ENCODE results near the gene MAP1LC3B. TPM values are rescaled to one million over a fixed set of nuclear protein-coding genes. Genes with fewer than 3 reads are reported as not detected.

MAP1LC3B gene
- total RNA-seq, 1 experiment from 2014 or later = 45.3 TPM

DNA sequence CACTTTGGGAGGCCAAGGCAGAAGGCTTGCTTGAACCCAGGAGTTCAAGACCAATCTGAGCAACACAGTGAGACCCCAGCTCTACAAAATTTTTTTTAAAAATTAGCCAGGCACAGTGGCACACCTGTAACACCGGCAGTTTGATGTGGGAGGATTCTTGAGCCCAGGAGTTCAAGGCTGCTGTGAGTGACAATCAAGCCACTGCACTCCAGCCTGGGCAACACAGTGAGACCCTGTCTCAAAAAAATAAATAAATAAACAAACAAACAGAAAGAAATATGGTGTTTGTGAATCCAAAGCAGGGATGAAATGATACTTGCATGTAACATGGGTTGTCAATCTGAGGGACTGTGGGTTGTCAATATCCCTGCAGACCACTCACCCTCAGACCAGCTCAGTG, 25.2 kb upstream of the MAP1LC3B start:
- Histone ChIP-seq H3K4me1 (replicated peaks; ENCODE audit: insufficient read depth) (no peaks in the 10 kb centered on the region), H3F3A (ENCODE audit: insufficient read depth, low read depth) (no peaks in the 10 kb centered on the region), H4K20me1 (ENCODE audit: insufficient read depth) (peaks cover 28% of the 10 kb centered on the region), H3K9me3 (ENCODE audit: insufficient read depth, low read depth) (no peaks in the 10 kb centered on the region), H3K79me2 (ENCODE audit: low read depth) (peaks cover 8% of the 10 kb centered on the region; the same call in 1 of the 2 replicates), H3K27ac (no peak overlapping the region), H3K27me3 (ENCODE audit: insufficient read depth, low read depth) (no peaks in the 10 kb centered on the region), H3K4me2 (no peak overlapping the region), H3K9me2 (ENCODE audit: insufficient read depth) (no peaks in the 10 kb centered on the region), H2AFZ (no peak overlapping the region), H3K36me3 (ENCODE audit: low read depth) (no peaks in the 10 kb centered on the region), H3K4me3 (no peak overlapping the region)
- no peak for TF ChIP-seq EZH2 (IDR thresholded peaks at IDR 0.05; ENCODE audit: low read depth)
- TF ChIP-seq, protein P1, sequence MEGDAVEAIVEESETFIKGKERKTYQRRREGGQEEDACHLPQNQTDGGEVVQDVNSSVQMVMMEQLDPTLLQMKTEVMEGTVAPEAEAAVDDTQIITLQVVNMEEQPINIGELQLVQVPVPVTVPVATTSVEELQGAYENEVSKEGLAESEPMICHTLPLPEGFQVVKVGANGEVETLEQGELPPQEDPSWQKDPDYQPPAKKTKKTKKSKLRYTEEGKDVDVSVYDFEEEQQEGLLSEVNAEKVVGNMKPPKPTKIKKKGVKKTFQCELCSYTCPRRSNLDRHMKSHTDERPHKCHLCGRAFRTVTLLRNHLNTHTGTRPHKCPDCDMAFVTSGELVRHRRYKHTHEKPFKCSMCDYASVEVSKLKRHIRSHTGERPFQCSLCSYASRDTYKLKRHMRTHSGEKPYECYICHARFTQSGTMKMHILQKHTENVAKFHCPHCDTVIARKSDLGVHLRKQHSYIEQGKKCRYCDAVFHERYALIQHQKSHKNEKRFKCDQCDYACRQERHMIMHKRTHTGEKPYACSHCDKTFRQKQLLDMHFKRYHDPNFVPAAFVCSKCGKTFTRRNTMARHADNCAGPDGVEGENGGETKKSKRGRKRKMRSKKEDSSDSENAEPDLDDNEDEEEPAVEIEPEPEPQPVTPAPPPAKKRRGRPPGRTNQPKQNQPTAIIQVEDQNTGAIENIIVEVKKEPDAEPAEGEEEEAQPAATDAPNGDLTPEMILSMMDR (conservative IDR thresholded peaks at IDR 0.05) = no peak
- no peak for DNase-seq
- no TSS peak for BruUV-seq (replicated peaks)
- POLR2A ChIA-PET (ENCODE audit: unreplicated experiment) = no interaction called here
- CTCF ChIA-PET = no interaction called here
- intact Hi-C loops (cut with micrococcal nuclease; ENCODE audit: unreplicated experiment) = no loop called here

GRCh38 chr16:87367529-87367928, 24.6 kb upstream of the MAP1LC3B start:
- DNase-seq = no peak
- Histone ChIP-seq H3F3A (ENCODE audit: insufficient read depth, low read depth) (no peaks in the 10 kb centered on the region), H3K4me3 (no peak overlapping the region), H2AFZ (no peak overlapping the region), H3K36me3 (ENCODE audit: low read depth) (no peaks in the 10 kb centered on the region), H3K27me3 (ENCODE audit: insufficient read depth, low read depth) (no peaks in the 10 kb centered on the region), H3K4me1 (replicated peaks; ENCODE audit: insufficient read depth) (no peaks in the 10 kb centered on the region), H4K20me1 (ENCODE audit: insufficient read depth) (peaks cover 33% of the 10 kb centered on the region), H3K4me2 (no peak overlapping the region), H3K9me3 (ENCODE audit: insufficient read depth, low read depth) (no peaks in the 10 kb centered on the region), H3K9me2 (ENCODE audit: insufficient read depth) (no peaks in the 10 kb centered on the region), H3K79me2 (ENCODE audit: low read depth) (peaks cover 8% of the 10 kb centered on the region; the same call in 1 of the 2 replicates), H3K27ac (no peak overlapping the region)
- intact Hi-C loops (cut with micrococcal nuclease; ENCODE audit: unreplicated experiment) = no loop called here
- CTCF ChIA-PET = no interaction called here
- no TSS peak for BruUV-seq (replicated peaks)
- TF ChIP-seq EZH2 (IDR thresholded peaks at IDR 0.05; ENCODE audit: low read depth) = no peak
- TF ChIP-seq, protein P1 (conservative IDR thresholded peaks at IDR 0.05) = no peak
- POLR2A ChIA-PET (ENCODE audit: unreplicated experiment) = no interaction called here

DNA sequence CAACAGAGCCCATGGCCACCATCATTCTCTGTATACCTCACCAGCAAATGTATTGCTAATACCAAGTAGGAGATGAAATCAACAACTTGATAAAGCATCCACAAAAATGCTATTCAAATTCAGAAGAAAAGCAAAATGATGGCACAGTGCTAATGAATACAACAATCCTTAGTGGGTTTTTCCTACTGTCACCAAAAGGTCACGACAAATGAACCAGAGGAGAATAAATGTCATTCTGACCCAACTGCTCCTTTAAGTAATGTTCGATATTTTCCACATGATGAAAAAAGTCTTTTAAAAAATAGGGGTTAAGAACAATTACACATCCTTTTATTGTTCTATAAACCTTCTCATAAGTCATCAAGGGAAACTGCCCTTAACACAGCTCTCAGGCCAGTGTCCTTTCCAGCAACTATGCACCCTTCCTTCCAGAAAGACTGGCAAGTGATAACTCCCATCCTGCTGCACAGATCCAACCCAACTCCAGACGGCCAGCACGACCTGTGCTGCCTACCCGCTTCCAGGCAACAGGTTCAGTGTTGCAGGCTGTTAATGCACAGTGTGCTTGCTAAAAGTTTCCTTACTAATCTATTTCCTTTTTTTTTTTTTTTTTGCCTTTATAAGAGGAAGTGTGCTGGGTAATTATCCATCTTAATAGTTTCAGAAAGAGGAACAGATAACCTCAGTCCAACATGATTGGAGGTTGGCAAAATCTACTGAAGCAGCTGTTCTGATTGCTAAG, 23.9 kb upstream of the MAP1LC3B start:
- TF ChIP-seq, protein P1 (conservative IDR thresholded peaks at IDR 0.05) = no peak
- TF ChIP-seq EZH2 (IDR thresholded peaks at IDR 0.05; ENCODE audit: low read depth) = no peak
- CTCF ChIA-PET = no interaction called here
- intact Hi-C loops (cut with micrococcal nuclease; ENCODE audit: unreplicated experiment) = no loop called here
- no TSS peak for BruUV-seq (replicated peaks)
- Histone ChIP-seq H3K4me1 (replicated peaks; ENCODE audit: insufficient read depth) (no peaks in the 10 kb centered on the region), H3K79me2 (ENCODE audit: low read depth) (peaks cover 8% of the 10 kb centered on the region; the same call in 1 of the 2 replicates), H3K27ac (no peak overlapping the region), H3K9me2 (ENCODE audit: insufficient read depth) (no peaks in the 10 kb centered on the region), H3K36me3 (ENCODE audit: low read depth) (no peaks in the 10 kb centered on the region), H3F3A (ENCODE audit: insufficient read depth, low read depth) (no peaks in the 10 kb centered on the region), H3K9me3 (ENCODE audit: insufficient read depth, low read depth) (no peaks in the 10 kb centered on the region), H3K4me3 (no peak overlapping the region), H4K20me1 (ENCODE audit: insufficient read depth) (peaks cover 33% of the 10 kb centered on the region), H2AFZ (no peak overlapping the region), H3K27me3 (ENCODE audit: insufficient read depth, low read depth) (no peaks in the 10 kb centered on the region), H3K4me2 (no peak overlapping the region)
- POLR2A ChIA-PET (ENCODE audit: unreplicated experiment) = no interaction called here
- DNase-seq = no peak
